NCI-H2171 (cell line): ENCODE measurements around the gene PAX5.

ENCODE experiments used
- DNase-seq: peaks from one replicate; lab custom pipeline; 2025; lab: John Stamatoyannopoulos, UW

PAX5 gene

DNA sequence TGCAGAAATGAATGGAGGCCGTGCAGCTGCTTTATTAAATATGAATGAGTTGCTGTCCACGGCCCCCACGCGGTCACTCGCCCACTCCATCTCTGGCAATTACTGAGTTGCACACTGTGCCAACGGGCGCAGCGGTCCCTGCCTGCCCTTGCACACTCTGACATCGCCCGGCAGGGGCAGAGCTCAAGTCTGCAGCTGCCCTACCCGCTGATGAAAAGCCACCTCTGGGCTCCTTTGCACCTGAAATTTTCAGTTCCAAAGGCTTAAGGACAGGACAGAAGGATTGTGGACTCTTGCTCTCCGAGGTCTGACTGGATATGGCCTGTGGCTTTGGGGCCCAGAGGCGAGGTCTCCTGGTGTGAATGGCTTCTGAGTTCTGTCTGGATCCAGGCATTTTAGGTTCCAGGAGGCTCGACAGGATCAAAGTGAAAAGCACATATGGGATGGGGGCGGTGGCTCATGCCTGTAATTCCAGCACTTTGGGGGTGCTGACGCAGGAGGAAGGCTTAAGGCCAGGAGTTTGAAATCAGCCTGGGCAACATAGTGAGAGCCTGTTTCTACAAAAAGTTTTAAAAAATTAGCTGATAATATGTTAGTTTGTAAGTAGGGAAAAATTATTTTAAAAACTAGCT, 201.8 kb downstream of the PAX5 start:
- DNase-seq = no peak

DNA sequence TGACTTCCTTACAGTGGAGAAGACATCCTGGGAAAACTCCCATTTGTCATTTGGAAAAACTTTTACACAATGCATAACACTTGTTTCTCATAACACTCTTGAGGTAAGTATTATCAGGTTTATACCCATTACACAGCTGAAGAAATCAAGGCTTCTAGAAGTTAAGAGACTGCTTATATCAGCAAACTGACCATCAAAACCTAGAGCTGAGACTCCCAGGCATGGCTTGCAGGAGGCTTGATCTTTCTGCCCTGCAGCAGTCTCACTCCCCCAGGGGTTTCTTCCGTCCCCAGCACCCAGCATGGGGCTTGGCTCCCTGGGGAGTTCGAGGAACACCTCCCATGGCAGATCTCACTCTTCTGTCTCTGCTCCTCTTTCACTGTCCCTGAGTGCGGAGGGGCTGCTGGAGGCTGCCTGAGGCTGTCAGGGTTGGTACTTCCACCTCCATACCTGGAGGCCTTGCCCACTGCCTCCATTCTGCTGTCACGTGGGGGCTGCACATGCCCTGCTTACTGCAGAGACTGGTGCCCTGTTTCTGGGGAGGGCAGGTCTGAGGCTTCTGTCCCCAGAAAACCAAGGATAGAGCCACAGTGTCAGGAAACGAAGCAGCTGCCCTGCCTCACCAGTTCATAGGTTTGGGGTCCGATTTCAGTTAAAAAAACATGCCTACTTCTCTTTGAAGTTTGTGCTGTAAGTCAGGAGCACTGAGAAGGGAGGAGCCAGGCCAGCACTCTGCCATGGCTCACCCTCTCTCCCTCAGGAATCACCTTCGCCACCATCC, 202.5 kb downstream of the PAX5 start:
- no peak for DNase-seq

DNA sequence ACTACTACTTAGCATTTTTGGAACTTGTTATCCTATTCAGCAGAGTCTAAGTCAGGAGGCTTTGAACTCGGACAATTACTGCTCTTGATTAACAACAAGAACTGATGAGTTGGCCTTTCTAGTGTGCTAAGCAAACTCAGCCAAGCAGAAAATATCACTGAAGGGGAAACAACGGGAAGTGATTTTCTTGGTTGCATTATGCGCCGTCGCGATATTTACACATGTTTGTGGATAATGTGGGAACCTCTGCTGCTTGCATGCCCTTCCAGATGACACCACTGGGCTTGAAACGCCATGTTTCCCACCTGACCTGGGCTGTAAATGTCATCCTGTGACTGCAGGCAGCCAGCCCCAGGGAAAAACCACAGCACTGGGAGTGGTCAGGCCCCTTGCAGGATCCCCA, 205.5 kb downstream of the PAX5 start:
- no peak for DNase-seq

DNA sequence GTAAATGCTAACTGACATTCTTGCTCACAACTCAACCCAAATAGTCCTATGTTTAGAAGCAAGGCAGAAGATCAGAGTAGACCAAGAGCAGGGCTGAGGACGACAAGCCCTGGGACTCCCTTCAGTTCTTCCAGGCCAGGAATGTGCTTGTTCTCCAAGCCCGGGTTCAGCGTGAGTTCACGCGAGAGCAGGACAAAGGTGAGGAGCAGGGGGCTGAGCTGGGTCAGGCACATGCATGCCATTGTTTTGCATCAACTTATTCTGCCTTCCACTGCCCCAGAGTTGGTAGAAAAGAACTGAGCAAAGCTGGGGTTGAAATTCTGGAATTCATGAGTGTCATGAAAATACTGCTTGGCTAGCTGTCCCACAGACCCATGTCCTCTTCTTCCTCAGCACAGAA, 206.5 kb downstream of the PAX5 start:
- DNase-seq = no peak

DNA sequence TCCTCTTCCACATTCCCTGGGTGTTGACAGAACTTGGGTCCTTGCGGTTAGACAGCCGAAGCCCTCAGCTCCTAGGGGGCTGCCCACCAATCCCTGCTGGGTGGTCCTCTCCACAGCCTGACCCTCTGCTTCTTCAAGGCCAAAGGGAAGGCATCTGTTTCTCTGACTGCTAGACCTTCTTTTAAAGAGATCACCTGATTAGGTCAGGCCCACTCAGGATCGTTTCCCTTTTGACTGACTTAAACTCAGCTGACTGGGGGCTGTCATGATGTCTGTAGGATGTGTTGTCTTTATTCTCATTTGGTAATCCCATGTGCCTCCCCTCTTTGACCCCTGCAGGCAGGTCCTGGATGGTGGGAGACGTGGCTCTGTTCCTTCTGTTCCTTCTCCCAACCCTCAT, 207.5 kb downstream of the PAX5 start:
- no peak for DNase-seq

DNA sequence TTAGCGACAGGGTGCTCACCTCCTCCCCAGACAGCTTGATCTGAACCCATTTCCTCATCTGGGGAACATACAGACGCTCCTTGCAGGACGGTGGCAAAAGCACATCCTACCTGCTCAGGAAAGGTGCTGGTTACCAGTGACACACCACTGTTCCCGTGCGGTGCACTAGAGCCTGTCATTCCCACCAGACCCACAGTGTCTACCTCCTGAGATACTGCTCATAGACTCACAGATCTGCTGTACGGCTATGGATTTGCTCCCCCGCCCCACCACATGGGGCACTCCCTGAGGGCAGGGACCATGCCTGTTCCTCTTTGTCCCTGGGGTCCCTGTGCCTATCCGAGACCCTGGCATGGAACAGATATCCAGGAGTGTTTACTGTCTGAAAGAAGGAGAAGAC, 208.9 kb downstream of the PAX5 start:
- no peak for DNase-seq

DNA sequence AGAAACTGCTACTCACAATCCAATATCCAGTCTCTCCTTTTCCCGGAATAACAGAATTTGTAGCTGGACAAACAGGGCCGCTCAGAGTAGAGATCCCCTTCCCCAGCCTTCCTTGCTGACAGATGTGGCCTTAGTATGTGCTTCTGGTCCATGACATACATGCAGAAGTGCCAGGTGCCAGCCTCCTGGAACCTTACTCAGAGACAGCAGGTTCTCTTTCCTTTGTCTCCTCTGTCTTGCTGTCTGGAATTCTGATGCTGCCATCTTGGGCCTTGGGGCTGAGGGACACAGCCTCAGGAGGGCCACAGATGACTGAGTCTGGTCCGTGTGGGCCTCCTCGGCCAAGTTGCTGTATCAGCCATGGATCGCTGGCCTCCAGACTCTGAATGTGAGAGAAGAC, 210.1 kb downstream of the PAX5 start:
- no peak for DNase-seq

DNA sequence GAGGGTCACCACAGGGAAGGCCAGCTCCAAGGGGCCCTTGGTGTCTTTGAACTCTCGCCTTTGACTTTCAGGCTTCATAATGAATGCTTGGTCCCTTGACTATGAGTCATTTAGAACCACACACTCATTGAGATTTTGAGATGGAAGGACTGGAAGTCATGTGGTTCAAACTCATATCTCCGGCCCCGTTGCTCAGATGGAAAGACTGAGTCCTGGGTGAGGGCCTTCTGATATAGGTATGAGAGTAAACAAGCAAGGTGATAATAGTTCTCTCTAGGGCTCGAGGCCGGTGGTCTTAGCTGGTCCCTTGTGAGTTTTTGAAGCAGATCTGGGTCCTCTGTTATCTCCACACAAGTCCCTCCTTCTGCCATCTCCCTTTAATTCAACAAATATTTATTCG, 210.6 kb downstream of the PAX5 start:
- DNase-seq = no peak

DNA sequence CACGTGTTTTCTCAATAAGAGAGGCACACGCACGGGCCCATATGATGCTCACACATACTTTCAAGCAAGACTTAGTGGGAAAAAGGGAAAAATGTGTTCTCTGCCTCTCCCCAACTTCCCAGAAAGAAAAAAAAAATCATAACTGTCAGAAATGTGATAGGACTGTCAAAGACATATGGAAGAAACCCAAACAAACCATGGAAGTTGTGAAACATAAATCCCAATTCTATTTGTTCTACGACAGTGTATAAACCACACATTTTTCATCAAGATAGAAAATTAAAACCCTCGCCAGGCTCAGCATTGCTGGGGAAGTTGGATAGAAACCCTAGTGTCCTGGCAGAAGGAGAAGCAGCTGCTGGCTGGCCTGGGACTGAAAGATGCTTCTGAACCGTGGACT, 211.9 kb downstream of the PAX5 start:
- no peak for DNase-seq

DNA sequence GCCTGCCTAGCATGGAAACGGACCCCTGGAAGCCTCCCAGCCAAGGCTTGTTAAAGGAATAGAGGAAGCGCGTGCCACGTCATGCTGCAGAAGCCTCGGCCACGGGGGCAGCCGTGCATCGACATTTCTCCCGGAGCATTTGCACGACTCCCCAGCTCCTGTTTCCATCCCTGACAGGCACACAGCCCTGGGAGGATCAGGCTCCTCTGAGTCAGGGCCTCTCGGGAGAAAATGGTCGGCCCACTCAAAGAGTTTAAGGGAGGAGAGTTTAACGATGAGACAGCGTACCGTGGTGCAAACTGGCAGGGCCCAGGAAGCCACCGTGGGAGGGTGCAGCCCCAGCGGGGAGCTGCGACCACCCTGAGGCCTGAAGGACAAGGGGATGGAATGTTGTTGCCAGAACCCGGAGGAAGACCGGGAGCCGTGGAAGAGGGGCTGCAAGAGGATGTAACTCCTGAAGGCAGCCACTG, 213.6 kb downstream of the PAX5 start:
- no peak for DNase-seq

DNA sequence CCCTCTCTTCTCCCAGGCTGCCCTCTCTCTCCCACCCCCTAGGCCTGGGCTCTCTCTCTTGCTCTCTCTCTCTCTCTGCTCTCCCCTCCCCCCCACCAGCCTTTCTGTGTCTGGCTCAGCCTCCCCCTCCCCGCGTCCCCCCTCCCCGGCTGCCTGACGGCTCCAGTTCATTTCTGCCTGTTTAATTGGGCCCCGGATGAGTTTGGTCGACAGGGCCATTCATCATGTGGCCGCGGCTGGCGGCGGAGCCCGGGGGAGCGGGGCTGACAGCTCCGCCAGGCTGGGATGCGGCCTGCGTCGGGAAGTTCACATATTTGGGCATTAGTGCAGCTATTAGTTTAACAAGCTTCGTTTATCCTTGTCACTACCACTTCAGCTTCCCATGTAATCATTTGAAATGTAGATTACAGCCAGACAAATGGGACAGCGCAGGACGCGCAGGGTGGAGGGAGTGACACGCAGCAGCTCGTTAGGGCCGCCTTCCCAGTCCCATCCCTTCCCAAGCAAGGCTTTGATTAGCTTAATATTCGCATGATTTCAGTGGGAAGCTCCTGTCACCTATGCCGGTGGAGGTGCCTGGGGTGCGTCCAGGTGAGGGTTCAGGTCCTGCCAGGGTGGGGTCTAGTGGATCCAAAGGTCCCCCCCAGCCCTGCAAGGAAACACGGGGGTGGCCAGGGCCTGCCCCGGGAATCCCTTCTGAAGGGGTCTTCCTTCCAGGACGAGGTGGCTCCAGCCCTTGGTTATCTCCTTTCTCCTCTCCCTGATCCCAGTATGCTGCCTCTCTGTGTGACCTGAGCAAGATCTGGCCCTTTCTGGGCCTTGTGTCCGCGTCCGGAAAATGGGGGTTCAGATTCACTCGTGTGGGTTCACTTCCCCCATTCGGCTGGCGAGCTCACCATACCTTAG, 214.8 kb downstream of the PAX5 start:
- no peak for DNase-seq

DNA sequence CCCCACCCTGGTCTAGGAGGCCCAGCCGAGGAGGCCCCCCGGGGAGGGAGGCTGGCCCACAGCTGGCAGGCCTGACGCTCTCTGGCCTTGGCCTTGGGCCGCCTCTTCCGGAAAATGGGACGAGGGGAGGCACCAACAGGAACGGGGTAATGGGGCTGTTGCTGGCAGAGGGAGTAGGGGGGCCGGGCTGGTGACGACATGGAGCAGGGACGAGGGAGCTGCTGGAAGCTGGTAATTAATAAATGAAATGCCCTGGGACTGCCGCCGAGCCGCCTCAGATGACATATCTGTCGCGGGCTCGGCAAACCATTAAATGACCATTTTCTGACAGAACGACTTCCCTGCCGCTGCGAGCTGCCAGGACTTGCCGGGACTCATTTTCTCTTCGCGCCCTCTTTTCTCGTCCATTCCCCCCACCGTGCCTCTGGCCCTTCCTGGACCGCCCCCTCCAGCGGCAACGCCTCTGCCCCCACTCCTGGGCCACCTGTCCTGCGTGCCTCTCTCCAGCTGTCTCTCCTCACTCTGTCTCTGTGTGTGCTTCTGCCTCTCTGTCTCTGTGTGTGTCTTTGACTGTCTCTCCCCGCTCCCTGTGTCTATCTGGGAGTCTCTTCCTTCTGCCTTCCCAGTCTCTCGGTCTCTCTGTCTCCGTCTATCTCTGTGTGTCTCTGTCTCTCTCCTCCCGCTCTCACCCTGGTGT, 215.7 kb downstream of the PAX5 start:
- no peak for DNase-seq

DNA sequence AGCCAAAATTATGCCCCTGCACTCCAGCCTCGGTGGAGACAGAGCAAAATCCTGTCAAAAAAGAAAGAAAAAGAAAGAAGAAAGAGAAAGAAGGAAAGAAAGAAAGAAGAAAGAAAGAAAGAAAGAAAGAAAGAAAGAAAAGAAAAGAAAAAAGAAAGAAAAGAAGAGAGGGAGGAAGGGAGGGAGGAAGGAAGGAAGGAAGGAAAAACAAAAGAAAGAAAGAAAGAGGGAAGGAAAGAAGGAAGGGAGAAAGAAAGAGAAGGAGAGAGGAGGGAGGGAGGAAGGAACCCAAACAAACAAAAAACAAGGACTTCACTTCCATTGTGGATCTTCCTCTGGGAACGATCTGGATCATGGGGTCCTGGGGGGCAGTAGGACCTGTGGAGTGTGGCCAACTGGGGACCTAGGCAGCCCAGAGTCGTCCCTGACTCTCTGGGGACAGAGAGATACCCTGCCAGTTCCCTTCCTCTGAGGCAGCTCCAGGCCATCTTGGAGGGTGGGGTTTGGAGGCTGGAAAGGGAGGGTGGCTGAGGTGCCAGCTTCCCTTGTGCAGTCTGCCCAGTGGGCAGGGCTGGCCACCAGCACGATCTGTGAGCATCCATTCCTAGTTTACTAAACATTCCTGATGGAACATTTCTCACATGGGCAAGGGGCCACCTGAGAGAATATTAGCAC, 216.8 kb downstream of the PAX5 start:
- DNase-seq = no peak

DNA sequence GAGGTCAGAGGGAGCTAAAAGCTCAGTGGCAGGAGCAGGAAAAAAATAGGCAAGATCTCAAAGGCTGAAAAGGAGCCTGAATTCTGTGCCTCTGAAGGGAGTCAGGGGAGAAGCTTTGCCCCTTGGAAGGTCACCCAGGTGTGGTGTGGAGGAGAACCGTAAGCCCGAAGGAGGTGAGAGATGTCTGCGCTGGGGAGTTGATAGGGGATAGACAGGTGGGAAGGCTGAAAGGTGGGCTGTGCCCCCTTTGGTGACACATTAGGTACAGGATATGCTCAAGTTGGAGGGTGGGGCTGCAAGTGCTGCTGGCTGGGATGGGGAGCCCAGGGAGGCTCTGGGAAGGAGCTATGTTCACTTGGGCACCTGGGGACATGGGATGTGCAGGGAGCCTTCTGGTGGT, 217.7 kb downstream of the PAX5 start:
- DNase-seq = no peak

DNA sequence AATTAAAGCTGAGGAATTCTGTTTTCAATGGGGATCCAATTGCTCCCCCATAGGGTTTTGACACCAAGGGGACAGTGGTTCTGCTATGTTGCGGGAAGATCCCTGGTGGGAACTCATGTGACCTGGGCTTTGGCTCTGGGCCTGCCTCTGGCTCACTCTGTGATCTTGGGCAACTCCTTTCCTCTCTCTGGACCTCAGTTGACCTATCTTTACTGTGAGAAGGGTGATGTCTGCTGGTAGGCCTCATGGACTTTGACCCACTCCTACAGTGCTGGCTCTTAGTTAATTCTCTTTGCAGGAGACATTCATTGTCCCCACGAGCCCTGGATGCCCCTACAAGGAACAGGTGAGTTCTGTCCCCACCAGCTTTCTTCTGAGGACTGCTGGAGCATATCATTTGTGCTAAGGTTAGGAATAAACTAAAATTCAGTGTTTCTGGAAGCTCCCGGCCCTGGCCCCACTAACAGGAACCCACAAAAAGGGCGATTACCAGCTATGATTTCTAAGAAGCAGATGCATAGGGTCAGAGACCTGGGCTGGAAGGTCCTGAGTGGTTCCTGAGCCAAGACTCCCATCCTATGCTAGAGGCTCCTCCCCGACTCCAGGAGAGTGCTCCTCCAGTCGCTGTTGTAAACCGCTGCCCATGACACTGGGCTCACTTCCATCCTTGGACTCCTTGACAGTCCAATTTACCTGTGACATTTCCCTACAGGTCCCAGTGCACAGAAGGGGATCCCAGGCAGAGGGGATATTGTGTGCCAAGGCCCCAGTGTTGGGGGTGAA, 218.3 kb downstream of the PAX5 start:
- no peak for DNase-seq

DNA sequence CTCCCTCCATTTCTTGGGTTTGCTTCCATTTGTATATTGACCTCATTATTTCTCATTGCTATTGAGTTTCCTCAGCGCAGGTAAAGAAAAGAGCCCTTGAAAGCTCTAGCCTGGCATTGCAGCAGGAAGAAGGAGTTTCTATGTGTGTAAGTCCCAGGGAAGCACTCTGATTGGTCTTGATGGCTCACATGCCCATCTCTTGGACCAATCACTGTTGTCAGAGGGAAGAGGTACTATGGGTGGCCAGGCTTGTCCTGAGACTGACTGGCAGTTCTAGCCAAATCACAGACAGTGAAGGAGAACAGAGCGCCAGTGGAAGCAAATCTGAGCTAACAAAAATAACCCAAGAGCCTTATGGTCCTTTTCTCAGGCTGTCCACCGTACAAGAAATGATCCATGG, 219.0 kb downstream of the PAX5 start:
- DNase-seq = no peak

DNA sequence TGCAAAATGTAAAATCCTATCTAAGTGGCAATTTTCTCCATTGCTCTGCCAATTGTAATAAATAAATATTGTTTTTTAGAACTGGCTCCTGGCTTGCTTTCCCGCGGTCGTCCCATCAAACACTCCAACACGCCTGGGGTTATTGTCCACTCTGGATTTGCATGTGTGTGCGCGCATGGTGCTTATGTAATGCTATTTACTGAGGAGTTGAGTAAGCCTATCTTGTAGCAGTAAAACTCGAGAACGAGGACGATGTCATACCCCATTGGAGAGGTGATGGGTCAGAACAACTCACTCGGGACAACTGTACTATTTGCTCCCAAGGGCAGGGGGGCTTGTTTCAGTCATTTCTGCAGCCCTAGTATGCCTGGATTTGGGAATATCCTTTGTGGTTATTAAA, 220.9 kb downstream of the PAX5 start:
- no peak for DNase-seq

DNA sequence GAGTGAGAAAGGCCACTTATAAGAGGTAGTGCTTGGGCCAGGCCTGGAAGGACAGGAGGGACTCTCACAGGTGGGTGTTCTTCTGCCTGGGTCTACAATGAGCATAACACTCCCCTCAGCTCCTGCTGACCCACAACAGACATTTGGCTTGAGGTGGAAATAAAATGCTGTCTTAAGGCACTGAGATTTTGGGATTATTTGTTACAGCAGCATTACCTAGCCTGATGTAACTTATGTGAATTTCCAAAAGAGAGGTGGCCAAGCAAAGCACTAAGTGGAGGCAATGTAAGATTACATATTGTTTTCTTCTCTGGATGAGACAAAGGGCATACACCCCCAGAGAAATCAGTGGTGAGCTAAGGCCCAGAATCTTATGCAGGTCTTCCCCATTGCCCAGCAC, 221.5 kb downstream of the PAX5 start:
- no peak for DNase-seq

DNA sequence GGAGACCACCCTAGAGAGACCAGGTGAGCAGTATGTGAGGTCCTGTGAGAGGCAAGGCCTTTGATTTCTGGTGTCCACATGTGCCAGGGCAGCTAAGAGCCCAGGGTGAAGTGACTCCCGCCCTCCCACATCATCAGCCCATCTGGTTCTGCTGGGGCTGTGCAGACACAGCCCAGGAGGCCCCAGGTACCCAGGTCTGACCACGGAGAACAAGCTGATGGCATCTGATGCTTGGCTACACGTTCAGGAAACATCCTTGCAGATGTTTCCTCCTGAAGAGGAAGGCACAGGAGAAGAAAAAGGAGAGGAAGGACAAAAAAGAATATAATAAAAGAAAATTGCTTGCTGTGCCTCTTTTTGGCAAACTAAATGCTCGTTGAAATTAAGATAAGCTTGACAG, 225.8 kb downstream of the PAX5 start:
- DNase-seq = no peak

DNA sequence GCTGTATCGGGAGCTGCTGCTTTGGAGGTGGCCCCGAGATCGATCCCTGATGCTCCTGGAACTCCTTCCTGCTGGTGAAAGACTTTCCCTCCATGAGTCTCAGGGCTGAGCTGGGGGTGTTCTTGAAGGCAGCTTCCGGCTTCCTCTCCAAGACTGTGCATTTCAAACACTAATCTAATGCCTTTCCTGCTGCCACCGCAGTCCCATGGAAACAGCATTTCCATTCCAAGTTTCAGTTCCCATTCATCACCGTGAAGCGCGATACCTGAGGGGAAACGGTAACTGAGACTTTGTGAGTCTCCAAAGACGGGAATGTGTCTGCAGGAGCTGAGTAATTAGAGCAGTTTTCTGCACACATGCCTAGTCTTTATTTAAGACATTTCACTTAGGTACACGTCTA, 230.1 kb downstream of the PAX5 start:
- no peak for DNase-seq
